ENCODE results near the gene NKAIN2.

DNA sequence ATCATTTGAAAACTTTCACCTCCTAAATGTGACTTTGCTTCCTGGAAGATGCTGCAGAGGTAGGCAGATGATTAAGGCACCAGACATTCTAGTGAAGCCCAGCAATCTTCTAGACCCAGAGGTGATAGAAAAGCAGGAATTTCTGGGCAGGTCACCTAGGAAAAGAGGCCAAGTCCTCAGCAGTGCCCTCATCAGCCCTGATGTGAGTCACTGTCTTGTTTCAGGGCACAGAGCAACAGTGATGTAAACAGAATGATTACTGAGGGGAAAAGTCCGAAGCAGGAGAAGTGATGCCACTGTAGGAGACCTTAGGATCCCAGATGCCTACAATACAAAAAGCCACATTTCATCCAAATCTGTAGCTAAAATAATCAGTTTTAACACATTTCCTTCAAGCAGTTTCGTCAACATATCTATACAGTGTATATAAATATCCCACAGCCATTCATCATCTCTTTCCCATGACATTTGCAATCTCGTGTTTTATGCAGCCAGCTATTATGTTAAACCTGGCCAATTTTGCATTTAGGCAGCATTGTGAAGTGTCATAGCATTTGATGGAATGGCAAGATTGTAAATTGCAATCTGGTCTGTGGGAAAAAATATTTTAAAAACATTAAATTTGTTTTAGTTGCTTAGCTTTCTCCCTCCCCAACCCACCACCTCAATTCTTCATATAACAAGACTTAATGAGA lies 757.4 kb downstream of the NKAIN2 start:
- no peak for TF ChIP-seq CTCF (IDR thresholded peaks at IDR 0.05 in 4 of 5, conservative IDR thresholded peaks at IDR 0.05 in 1 of 5)
- TF ChIP-seq POLR2A (IDR thresholded peaks at IDR 0.05): no peak
